GM12878 (cell line): Measurements from ENCODE around the gene AOAH. TPM values are rescaled to one million over a fixed set of nuclear protein-coding genes. Genes with fewer than 3 reads are reported as not detected.
A peak's percentile ranks its signal among the peaks of the same experiment; 100 is the strongest.

ENCODE experiments used
- ATAC-seq: fragments of 200-7000 bp; cut with Tn5 transposase; 3 replicates; pipeline ENCODE4 v1.9.1; 2020; ENCODE audit warnings: mild to moderate bottlenecking, moderate library complexity
- BruUV-seq: library from RNA; stranded (reverse); fragments of 400-500 nt; replicated peaks from 2 replicates; lab custom pipeline; 2021; lab: Mats Ljungman, UMichigan
- CTCF ChIA-PET: fragments of 300-600 bp; sonication (Branson Sonifier 250); formaldehyde crosslinking; extraction: SDS; loops from one replicate; lab custom pipeline; 2021; ENCODE audit warnings: inconsistent platforms; lab: Yijun Ruan, JAX
- POLR2A ChIA-PET: fragments of 350-600 bp; formaldehyde crosslinking; extraction: SDS; loops from one replicate; lab custom pipeline; 2021; ENCODE audit warnings: inconsistent platforms; lab: Charles Lee
- RAD21 ChIA-PET: fragments of 300-600 bp; sonication (Branson Sonifier 250); formaldehyde crosslinking; loops from one replicate; lab custom pipeline; 2023; ENCODE audit warnings: antibody characterized with exemption; ENCODE audit not compliant: unreplicated experiment; lab: Charles Lee
- SMC1A ChIA-PET: fragments of 300-600 bp; sonication (Branson Sonifier 250); formaldehyde crosslinking; loops from one replicate; lab custom pipeline; 2023; ENCODE audit not compliant: unreplicated experiment, uncharacterized antibody; lab: Charles Lee
- DNase-seq: peaks from one replicate; pipeline ENCODE4 v3.0.0-alpha.2; 2011; ENCODE audit warnings: low read depth, low spot score
- FAIRE-seq: peaks from 3 replicates; lab custom pipeline; 2011; peaks lifted over from hg19 to GRCh38; lab: Jason Lieb, UNC
- H2AFZ ChIP-seq: 2 replicates; pipeline ENCODE4 v1.6.0; 2011; ENCODE audit warnings: low read depth, low read length, control low read depth; ENCODE audit not compliant: control insufficient read depth
- H3K27ac ChIP-seq: 2 replicates; pipeline ENCODE4 v1.5.1; 2011; ENCODE audit warnings: control low read depth; ENCODE audit not compliant: control insufficient read depth, insufficient read depth
- H3K27me3 ChIP-seq, 2 experiments: replicated peaks in 1 of 2; 2 replicates each; pipeline versions ENCODE4 v1.6.0 to v1.6.1; 2011; ENCODE audit warnings: low read length in 1 of 2; ENCODE audit not compliant: control insufficient read depth in 2 of 2, insufficient read depth in 2 of 2
- H3K36me3 ChIP-seq, 2 experiments: 2 replicates each; pipeline ENCODE4 v1.5.1; 2011; ENCODE audit warnings: low read length in 1 of 2; ENCODE audit not compliant: control insufficient read depth in 2 of 2, insufficient read depth in 2 of 2
- H3K4me1 ChIP-seq: 2 replicates; pipeline ENCODE4 v1.6.1; 2011; ENCODE audit warnings: mild to moderate bottlenecking, low read length, moderate library complexity, mixed read lengths; ENCODE audit not compliant: control insufficient read depth, insufficient read depth
- H3K4me2 ChIP-seq: 2 replicates; pipeline ENCODE4 v1.6.0; 2011; ENCODE audit warnings: control low read depth; ENCODE audit not compliant: control insufficient read depth, insufficient read depth
- H3K4me3 ChIP-seq: fragments of 200-600 bp; sonication (generic); 2 replicates; pipeline ENCODE4 v1.5.1; 2016
- H3K79me2 ChIP-seq: 2 replicates; pipeline ENCODE4 v1.6.0; 2011; ENCODE audit warnings: low read length; ENCODE audit not compliant: control insufficient read depth, insufficient read depth
- H3K9ac ChIP-seq: 2 replicates; pipeline ENCODE4 v1.8.0; 2011; ENCODE audit warnings: low read length, control low read depth, mixed read lengths; ENCODE audit not compliant: control insufficient read depth, insufficient read depth
- H3K9me3 ChIP-seq: replicated peaks from 3 replicates; pipeline ENCODE4 v1.5.1; 2011; ENCODE audit warnings: mild to moderate bottlenecking, low read length; ENCODE audit not compliant: control insufficient read depth, insufficient read depth
- H4K20me1 ChIP-seq: 2 replicates; pipeline ENCODE4 v1.6.0; 2011; ENCODE audit not compliant: control insufficient read depth, insufficient read depth
- HCFC1 ChIP-seq: fragments of 150-350 bp; IDR thresholded peaks from 2 replicates; pipeline ENCODE4 v1.6.1; 2014; ENCODE audit warnings: low read length
- HDAC6 ChIP-seq: fragments of 200-600 bp; sonication (generic); IDR thresholded peaks from one replicate; pipeline ENCODE4 v1.8.0; 2017; ENCODE audit warnings: antibody characterized with exemption; ENCODE audit not compliant: unreplicated experiment
- IKZF1 ChIP-seq: fragments of 450-650 bp; conservative IDR thresholded peaks from 2 replicates; pipeline ENCODE4 v1.6.1; 2017; ENCODE audit warnings: antibody characterized with exemption, mild to moderate bottlenecking
- MTA2 ChIP-seq: fragments of 450-650 bp; IDR thresholded peaks from 2 replicates; pipeline ENCODE4 v1.6.1; 2016; ENCODE audit warnings: low read depth, mild to moderate bottlenecking, moderate library complexity
- SMAD5 ChIP-seq: IDR thresholded peaks from 2 replicates; pipeline ENCODE4 v1.6.1; 2016; ENCODE audit warnings: antibody characterized with exemption, low read depth
- SPI1 ChIP-seq: IDR thresholded peaks from 2 replicates; pipeline ENCODE4 v1.6.1; 2011; ENCODE audit warnings: low read depth, mild to moderate bottlenecking, low read length, moderate library complexity, borderline replicate concordance; ENCODE audit not compliant: insufficient read depth
- ZNF217 ChIP-seq: fragments of 450-650 bp; IDR thresholded peaks from 2 replicates; pipeline ENCODE4 v1.6.1; 2017; ENCODE audit warnings: antibody characterized with exemption, mild to moderate bottlenecking
- WGBS: methylation state at CpG from one replicate; pipeline ENCODE4 v1.1.6; 2016; ENCODE audit warnings: low lambda C conversion rate; ENCODE audit not compliant: insufficient replicate concordance, insufficient coverage; ENCODE audit errors: missing lambda C conversion rate; 5-methylcytosine and 5-hydroxymethylcytosine counted together
- in situ Hi-C: fragments of 300-500 bp; cut with MboI; formaldehyde crosslinking; loops from 9 replicates; pipeline ENCODE4 v1.14.3; 2018; ENCODE audit warnings: mixed read lengths
- intact Hi-C: fragments of 100-400 bp; cut with micrococcal nuclease; formaldehyde crosslinking; loops from one replicate; pipeline ENCODE4 v1.14.2; 2022; ENCODE audit not compliant: unreplicated experiment
- polyA plus RNA-seq, 11 experiments: library from polyadenylated mRNA; depleted of rRNA in 4 of 11; unstranded in 6 of 11; stranded (reverse) in 5 of 11; fragments of >200 nt; fragmentation: Nextera tagmentation in 4 of 11; fragmentation: Illumina TruSeq in 1 of 11; extraction: Ambion mirVana in 4 of 11; extraction: Trizol in 1 of 11; gene quantifications; 1 replicate in 1 of 11; 2 replicates in 10 of 11; pipeline versions ENCODE4 v1.2.1 to v1.2.3, GENCODE V29; 2011 to 2016; ENCODE audit warnings: inconsistent platforms in 2 of 11, missing spikeins in 2 of 11, low read depth in 1 of 11
- total RNA-seq, 4 experiments: library from RNA; depleted of rRNA in 3 of 4; stranded (reverse); fragments of >200 nt in 3 of 4; fragmentation: Illumina TruSeq in 1 of 4; extraction: Trizol in 1 of 4; gene quantifications; 2 replicates each; pipeline versions ENCODE4 v1.2.1 to v1.2.3, GENCODE V29; 2013 to 2021
- TF ChIP-seq, protein P1 (sequence below): fragments of 450-650 bp; IDR thresholded peaks from 2 replicates; pipeline ENCODE4 v1.6.1; 2017; ENCODE audit warnings: mild to moderate bottlenecking, moderate library complexity
- TF ChIP-seq, protein P2 (sequence below): IDR thresholded peaks from 2 replicates; pipeline ENCODE4 v1.6.1; 2012; ENCODE audit warnings: mild to moderate bottlenecking, low read depth, low read length

Gene AOAH
- total and polyA plus RNA-seq, 10 of the 15 experiments (the other 5 are each of a cell fraction or from before 2014, with no cell fraction given) = 0.32 to 2.8 (median 1.4) TPM

DNA sequence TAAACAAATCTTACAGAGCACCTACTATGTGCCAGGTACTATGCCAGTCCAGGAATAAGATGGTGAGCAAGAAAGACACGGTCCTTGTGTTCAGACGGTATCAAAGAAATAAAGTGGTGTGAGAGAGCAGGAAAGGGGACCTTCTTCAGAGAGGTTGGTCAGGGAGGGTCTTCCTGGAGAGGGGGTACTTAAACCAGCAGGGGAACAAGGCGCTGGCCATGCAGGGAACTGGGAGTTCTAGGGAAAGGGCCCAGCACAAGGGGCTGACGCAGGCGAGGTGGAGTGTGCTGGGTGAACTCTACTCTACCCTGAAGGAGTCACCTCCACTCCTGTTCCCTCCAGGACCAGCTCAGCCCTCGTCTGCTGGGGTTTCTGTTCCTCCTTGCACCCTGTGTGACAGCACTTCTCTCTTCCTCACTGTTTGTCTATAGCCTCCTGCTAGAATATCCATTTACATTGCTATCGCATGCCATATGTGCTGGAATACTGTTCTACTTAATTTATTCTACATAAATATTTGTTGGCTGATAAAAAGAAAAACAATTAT is 73.5 kb downstream of the AOAH start:
- Histone ChIP-seq H3K4me2 (no peak overlapping the region), H3K4me3 (no peak overlapping the region), H3K9ac (no peak overlapping the region), H3K36me3 (no peaks in the 10 kb centered on the region), H4K20me1 (no peaks in the 10 kb centered on the region), H3K4me1 (no peaks in the 10 kb centered on the region), H3K9me3 (no peaks in the 10 kb centered on the region), H2AFZ (no peak overlapping the region), H3K27ac (no peak overlapping the region), H3K27me3 (peaks cover 0 to 1% of the 10 kb centered on the region in 2 experiments; a peak in 2 of 4 replicates), H3K79me2 (no peaks in the 10 kb centered on the region)
- RAD21 ChIA-PET = no interaction called here
- SMC1A ChIA-PET = no interaction called here
- ATAC-seq (peak; percentile 28; the same call in 1 of the 3 replicates), FAIRE-seq (no peak), DNase-seq (no peak)
- 47% methylated on average over 7 of the region's 7 CpGs for WGBS
- POLR2A ChIA-PET = no interaction called here
- BruUV-seq = no TSS peak
- CTCF ChIA-PET = interaction anchor here (1.1 kb wide), 1 partner anchor 20 kb away, joined by 4 read pairs; no protein-coding TSS in a partner anchor
- intact Hi-C loops = no loop called here
- no peak for TF ChIP-seq ZNF217
- TF ChIP-seq SPI1 = peak; percentile 37; the same call in 1 of the 2 replicates
- in situ Hi-C loops = no loop called here

DNA sequence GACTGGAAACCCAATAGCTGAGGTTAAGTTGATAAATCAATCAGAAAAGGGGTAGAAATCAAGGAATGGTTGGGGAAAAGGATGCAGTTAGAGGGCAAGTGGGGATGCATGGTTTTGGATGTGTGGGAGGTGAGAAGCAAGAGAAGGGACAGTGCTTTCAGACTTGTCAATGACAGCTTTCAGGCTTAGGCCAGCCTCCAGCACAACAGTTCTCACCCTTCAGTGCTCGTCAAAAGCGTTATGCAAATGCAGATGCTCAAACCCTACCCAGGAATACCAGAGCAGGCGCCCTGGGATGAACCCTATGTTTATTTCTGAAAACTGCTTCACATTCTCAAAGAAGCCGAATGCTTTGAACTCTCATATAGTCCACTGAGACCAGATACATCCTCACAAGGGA is 74.0 kb downstream of the AOAH start:
- Histone ChIP-seq H3K36me3 (no peaks in the 10 kb centered on the region), H3K9me3 (no peaks in the 10 kb centered on the region), H2AFZ (no peak overlapping the region), H3K4me2 (no peak overlapping the region), H3K4me1 (no peaks in the 10 kb centered on the region), H3K4me3 (no peak overlapping the region), H3K27ac (no peak overlapping the region), H3K79me2 (no peaks in the 10 kb centered on the region), H4K20me1 (no peaks in the 10 kb centered on the region), H3K27me3 (peaks cover 0 to 1% of the 10 kb centered on the region in 2 experiments; a peak in 2 of 4 replicates), H3K9ac (no peak overlapping the region)
- WGBS = 42% methylated on average over 4 of the region's 4 CpGs
- no peak for ATAC-seq
- TF ChIP-seq SMAD5 (no peak), HDAC6 (no peak), MTA2 (no peak), IKZF1 (no peak), HCFC1 (no peak)
- TF ChIP-seq, protein P1, sequence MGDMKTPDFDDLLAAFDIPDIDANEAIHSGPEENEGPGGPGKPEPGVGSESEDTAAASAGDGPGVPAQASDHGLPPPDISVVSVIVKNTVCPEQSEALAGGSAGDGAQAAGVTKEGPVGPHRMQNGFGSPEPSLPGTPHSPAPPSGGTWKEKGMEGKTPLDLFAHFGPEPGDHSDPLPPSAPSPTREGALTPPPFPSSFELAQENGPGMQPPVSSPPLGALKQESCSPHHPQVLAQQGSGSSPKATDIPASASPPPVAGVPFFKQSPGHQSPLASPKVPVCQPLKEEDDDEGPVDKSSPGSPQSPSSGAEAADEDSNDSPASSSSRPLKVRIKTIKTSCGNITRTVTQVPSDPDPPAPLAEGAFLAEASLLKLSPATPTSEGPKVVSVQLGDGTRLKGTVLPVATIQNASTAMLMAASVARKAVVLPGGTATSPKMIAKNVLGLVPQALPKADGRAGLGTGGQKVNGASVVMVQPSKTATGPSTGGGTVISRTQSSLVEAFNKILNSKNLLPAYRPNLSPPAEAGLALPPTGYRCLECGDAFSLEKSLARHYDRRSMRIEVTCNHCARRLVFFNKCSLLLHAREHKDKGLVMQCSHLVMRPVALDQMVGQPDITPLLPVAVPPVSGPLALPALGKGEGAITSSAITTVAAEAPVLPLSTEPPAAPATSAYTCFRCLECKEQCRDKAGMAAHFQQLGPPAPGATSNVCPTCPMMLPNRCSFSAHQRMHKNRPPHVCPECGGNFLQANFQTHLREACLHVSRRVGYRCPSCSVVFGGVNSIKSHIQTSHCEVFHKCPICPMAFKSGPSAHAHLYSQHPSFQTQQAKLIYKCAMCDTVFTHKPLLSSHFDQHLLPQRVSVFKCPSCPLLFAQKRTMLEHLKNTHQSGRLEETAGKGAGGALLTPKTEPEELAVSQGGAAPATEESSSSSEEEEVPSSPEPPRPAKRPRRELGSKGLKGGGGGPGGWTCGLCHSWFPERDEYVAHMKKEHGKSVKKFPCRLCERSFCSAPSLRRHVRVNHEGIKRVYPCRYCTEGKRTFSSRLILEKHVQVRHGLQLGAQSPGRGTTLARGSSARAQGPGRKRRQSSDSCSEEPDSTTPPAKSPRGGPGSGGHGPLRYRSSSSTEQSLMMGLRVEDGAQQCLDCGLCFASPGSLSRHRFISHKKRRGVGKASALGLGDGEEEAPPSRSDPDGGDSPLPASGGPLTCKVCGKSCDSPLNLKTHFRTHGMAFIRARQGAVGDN = no peak
- TF ChIP-seq, protein P2, sequence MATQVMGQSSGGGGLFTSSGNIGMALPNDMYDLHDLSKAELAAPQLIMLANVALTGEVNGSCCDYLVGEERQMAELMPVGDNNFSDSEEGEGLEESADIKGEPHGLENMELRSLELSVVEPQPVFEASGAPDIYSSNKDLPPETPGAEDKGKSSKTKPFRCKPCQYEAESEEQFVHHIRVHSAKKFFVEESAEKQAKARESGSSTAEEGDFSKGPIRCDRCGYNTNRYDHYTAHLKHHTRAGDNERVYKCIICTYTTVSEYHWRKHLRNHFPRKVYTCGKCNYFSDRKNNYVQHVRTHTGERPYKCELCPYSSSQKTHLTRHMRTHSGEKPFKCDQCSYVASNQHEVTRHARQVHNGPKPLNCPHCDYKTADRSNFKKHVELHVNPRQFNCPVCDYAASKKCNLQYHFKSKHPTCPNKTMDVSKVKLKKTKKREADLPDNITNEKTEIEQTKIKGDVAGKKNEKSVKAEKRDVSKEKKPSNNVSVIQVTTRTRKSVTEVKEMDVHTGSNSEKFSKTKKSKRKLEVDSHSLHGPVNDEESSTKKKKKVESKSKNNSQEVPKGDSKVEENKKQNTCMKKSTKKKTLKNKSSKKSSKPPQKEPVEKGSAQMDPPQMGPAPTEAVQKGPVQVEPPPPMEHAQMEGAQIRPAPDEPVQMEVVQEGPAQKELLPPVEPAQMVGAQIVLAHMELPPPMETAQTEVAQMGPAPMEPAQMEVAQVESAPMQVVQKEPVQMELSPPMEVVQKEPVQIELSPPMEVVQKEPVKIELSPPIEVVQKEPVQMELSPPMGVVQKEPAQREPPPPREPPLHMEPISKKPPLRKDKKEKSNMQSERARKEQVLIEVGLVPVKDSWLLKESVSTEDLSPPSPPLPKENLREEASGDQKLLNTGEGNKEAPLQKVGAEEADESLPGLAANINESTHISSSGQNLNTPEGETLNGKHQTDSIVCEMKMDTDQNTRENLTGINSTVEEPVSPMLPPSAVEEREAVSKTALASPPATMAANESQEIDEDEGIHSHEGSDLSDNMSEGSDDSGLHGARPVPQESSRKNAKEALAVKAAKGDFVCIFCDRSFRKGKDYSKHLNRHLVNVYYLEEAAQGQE = no peak
- FAIRE-seq = no peak
- RAD21 ChIA-PET = no interaction called here
- intact Hi-C loops (no loop called here), in situ Hi-C loops (no loop called here)
- DNase-seq = no peak
- POLR2A ChIA-PET = no interaction called here
- no TSS peak for BruUV-seq
- SMC1A ChIA-PET = no interaction called here
- CTCF ChIA-PET = interaction anchor here (1.1 kb wide), 1 partner anchor 21 kb away, joined by 4 read pairs; no protein-coding TSS in a partner anchor
